ENCODE data around the gene LRRC47. TPM values are rescaled to one million over a fixed set of nuclear protein-coding genes. Genes with fewer than 3 reads are reported as not detected.

The LRRC47 gene
- total and polyA plus RNA-seq, 11 donors, result 18.4 to 85.7 (median 60.2) TPM

DNA sequence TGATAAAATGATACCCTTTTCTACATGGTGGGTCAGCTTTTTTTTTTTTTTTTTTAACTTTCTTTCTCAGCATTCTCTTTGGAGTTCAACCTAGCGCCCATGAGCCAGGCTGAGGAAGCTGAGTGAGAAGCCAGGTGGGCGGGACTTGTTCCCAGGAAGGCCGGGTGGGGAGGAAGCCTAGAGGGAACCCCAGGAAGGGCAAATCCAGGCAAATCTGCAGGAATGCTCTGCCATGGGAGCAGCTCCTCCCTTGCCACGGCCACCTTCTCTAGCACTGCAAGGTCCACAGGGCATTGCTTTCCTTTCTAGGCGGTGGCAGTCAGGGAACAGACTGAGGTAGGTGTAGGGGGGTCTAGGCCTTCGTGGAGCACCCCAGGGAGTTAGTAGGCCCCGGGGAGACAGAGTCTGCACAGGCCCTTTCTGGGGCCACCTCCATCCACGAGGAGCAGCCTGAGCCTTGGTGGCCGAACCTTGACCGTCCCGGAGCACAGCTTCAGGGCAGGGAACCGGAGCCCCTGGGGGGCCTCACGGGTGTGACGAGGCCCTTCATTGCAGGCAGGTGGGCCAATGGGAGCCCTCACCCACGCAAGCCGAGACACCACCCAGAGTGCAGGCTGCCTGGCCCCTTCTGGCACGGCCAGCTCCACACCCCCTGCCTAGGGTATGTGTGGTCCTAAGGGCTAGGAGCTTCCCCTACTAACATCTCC is 62.3 kb downstream of the LRRC47 start:
- DNase-seq (peak in 1 of 5 donors; percentile 53), ATAC-seq (no peak)
- Histone ChIP-seq H3K9me3 (no peaks in the 10 kb centered on the region), H3K4me3 (no peak overlapping the region), H3K27me3 (peaks cover 0 to 25% (median 3%) of the 10 kb centered on the region in 9 donors), H3K27ac (no peak overlapping the region), H3K4me1 (peaks cover 0 to 23% (median 8%) of the 10 kb centered on the region in 12 donors), H3K36me3 (peaks cover 0 to 37% (median 29%) of the 10 kb centered on the region in 9 donors)
- TF ChIP-seq POLR2A (IDR thresholded peaks at IDR 0.05), result no peak
- TF ChIP-seq, protein P1, sequence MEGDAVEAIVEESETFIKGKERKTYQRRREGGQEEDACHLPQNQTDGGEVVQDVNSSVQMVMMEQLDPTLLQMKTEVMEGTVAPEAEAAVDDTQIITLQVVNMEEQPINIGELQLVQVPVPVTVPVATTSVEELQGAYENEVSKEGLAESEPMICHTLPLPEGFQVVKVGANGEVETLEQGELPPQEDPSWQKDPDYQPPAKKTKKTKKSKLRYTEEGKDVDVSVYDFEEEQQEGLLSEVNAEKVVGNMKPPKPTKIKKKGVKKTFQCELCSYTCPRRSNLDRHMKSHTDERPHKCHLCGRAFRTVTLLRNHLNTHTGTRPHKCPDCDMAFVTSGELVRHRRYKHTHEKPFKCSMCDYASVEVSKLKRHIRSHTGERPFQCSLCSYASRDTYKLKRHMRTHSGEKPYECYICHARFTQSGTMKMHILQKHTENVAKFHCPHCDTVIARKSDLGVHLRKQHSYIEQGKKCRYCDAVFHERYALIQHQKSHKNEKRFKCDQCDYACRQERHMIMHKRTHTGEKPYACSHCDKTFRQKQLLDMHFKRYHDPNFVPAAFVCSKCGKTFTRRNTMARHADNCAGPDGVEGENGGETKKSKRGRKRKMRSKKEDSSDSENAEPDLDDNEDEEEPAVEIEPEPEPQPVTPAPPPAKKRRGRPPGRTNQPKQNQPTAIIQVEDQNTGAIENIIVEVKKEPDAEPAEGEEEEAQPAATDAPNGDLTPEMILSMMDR (IDR thresholded peaks at IDR 0.05), result no peak
- 78 to 86% (median 84%) methylated on average over 7 to 17 of the region's 17 CpGs for WGBS, 4 donors
- intact Hi-C loops (cut with DNase I), result no loop called here

- WGBS, 4 donors, result 70 to 77% (median 75%) methylated on average over 15 to 29 of the region's 29 CpGs
- TF ChIP-seq POLR2A (IDR thresholded peaks at IDR 0.05), result no peak
- TF ChIP-seq, protein P1 (IDR thresholded peaks at IDR 0.05), result no peak
- ATAC-seq, result peak in 2 of 4 donors; percentile 3 to 4
- Histone ChIP-seq H3K27me3 (peaks cover 0 to 25% (median 3%) of the 10 kb centered on the region in 9 donors), H3K36me3 (peaks cover 0 to 29% (median 21%) of the 10 kb centered on the region in 9 donors), H3K4me1 (peaks cover 0 to 23% (median 8%) of the 10 kb centered on the region in 12 donors), H3K27ac (no peak overlapping the region), H3K4me3 (no peak overlapping the region), H3K9me3 (no peaks in the 10 kb centered on the region)
- intact Hi-C loops (cut with DNase I), result no loop called here
- DNase-seq, result peak in 1 of 5 donors; percentile 44
These were observed 63.0 kb downstream of the LRRC47 start for GRCh38 chr1:3733094-3733882.

DNA sequence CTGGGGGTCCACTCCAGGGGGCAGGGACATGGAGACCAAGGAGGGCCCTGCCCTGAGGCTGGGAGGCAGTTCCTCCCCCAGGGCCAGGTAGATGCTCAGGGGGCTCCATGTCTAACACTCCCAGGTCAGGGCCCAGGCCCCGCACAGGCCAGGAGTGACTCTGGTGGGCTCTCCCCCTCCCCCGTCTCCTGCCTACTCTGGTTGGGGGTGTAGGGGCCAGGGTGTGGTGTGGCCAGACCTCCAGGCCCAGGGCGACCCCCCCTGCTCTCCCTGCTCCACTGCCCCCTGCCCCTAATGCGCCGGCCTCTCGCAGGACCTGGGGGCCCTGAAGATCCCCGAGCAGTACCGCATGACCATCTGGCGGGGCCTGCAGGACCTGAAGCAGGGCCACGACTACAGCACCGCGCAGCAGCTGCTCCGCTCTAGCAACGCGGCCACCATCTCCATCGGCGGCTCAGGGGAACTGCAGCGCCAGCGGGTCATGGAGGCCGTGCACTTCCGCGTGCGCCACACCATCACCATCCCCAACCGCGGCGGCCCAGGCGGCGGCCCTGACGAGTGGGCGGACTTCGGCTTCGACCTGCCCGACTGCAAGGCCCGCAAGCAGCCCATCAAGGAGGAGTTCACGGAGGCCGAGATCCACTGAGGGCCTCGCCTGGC is 63.7 kb downstream of the LRRC47 start:
- Histone ChIP-seq H3K36me3 (peaks cover 0 to 22% (median 14%) of the 10 kb centered on the region in 9 donors), H3K4me1 (peaks cover 0 to 23% (median 8%) of the 10 kb centered on the region in 12 donors), H3K4me3 (no peak overlapping the region), H3K9me3 (no peaks in the 10 kb centered on the region), H3K27me3 (peaks cover 0 to 27% (median 3%) of the 10 kb centered on the region in 9 donors), H3K27ac (no peak overlapping the region)
- intact Hi-C loops (cut with DNase I), result no loop called here
- ATAC-seq (peak in 3 of 4 donors; percentile 3 to 23 (median 18)), DNase-seq (peak in 1 of 5 donors; percentile 66)
- WGBS, 4 donors, result 30 to 69% (median 47%) methylated on average over 7 to 37 of the region's 37 CpGs
- TF ChIP-seq POLR2A (IDR thresholded peaks at IDR 0.05), result no peak
- TF ChIP-seq, protein P1 (IDR thresholded peaks at IDR 0.05), result no peak
